ENCODE results near the gene GALNT18.
A peak's percentile ranks its signal among the peaks of the same experiment; 100 is the strongest.

Gene GALNT18

DNA sequence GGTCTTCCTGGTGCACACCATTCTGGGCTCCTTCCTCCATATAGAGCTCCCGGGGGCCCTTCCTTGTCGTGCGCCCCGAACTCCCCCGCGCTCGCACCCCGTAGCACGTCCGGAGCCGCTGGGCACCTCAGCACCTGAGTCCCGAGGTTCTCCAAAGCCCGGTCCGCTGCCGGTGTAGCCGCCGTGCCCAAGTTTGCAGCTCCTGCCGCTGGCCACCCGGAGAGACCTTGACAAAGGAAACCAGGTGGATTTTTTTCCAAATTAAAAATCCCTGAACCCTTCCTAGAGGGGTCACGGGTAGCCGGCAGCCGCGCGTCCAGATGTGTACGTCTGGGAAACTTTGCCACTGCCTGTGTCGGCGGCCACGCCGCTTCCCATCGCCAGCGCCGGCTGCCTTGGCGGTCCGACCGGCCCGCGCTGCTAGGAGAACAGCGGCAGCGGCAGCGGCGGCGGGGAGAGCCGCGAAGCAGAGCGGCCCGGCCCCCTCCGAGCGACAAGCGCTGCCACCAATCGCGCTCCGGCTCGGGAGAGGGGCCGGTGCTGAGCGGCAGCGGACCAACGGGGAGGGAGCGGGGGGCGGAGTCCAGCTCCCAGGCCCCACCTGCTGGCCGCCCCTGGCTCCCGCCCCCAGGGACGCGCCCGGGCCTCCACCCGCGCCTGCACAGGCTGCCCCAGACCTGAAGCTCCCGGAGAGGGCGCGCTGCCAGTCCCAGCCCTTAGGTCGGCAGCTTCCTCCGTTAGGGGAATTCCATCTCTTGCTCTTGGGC lies at the start of gene GALNT18:
Gene GALNT18, minus strand, starts transcription at position 433 of the 767 bp plus-strand sequence.
- DNase-seq (ENCODE audit: low read depth): peak; percentile 93
- peak within 1 kb of the TSS; percentile 80 for H3K4me3 ChIP-seq (ENCODE audit: low read length)
- H3K4me1 ChIP-seq (ENCODE audit: control insufficient read depth, insufficient read depth, low read length): peaks cover 13% of the 10 kb centered on the region
- H3K9ac ChIP-seq (ENCODE audit: low read length): peak within 1 kb of the TSS; percentile 17
- no peaks in the 10 kb centered on the region for H3K36me3 ChIP-seq (ENCODE audit: control insufficient read depth, insufficient read depth, low read length, severe bottlenecking)
- H3K27me3 ChIP-seq (replicated peaks; ENCODE audit: control insufficient read depth, insufficient read depth, low read length): peaks cover 17% of the 10 kb centered on the region
- no peaks in the 10 kb centered on the region for H3K9me3 ChIP-seq (ENCODE audit: control insufficient read depth, low read length)

DNA sequence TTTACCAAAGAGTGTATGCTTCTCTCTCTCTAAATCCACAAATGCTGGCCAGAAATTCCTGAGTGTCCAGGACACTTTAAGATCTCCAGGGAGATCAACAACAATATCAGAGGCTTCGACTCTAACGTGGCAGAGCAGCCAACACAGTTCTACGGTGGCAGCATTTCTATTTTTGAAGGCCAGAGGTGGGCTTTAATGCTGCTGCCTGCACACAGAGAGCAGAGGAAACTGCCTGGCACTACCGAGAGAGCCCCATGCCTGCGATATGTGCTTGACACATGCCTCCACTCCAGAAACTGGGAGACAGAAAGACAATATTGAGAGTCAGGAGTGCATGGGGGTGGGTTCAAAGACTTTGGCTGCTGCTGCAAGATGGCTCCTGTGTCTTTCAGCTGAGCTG lies 48.8 kb upstream of the GALNT18 start:
- Histone ChIP-seq H3K27me3 (replicated peaks; ENCODE audit: control insufficient read depth, insufficient read depth, low read length) (peaks cover 71% of the 10 kb centered on the region), H3K36me3 (ENCODE audit: control insufficient read depth, insufficient read depth, low read length, severe bottlenecking) (no peaks in the 10 kb centered on the region), H3K9ac (ENCODE audit: low read length) (no peak overlapping the region), H3K4me1 (ENCODE audit: control insufficient read depth, insufficient read depth, low read length) (no peaks in the 10 kb centered on the region), H3K4me3 (ENCODE audit: low read length) (no peak overlapping the region), H3K9me3 (ENCODE audit: control insufficient read depth, low read length) (peaks cover 5% of the 10 kb centered on the region)
- no peak for DNase-seq (ENCODE audit: low read depth)

- H3K4me1 ChIP-seq (ENCODE audit: control insufficient read depth, insufficient read depth, low read length): no peaks in the 10 kb centered on the region
- peaks cover 5% of the 10 kb centered on the region for H3K9me3 ChIP-seq (ENCODE audit: control insufficient read depth, low read length)
- no peaks in the 10 kb centered on the region for H3K36me3 ChIP-seq (ENCODE audit: control insufficient read depth, insufficient read depth, low read length, severe bottlenecking)
- DNase-seq (ENCODE audit: low read depth): no peak
- H3K9ac ChIP-seq (ENCODE audit: low read length): no peak overlapping the region
- peaks cover 78% of the 10 kb centered on the region for H3K27me3 ChIP-seq (replicated peaks; ENCODE audit: control insufficient read depth, insufficient read depth, low read length)
- no peak overlapping the region for H3K4me3 ChIP-seq (ENCODE audit: low read length)
Observed at GRCh38 chr11:11669233-11669846, 47.5 kb upstream of the GALNT18 start.

DNA sequence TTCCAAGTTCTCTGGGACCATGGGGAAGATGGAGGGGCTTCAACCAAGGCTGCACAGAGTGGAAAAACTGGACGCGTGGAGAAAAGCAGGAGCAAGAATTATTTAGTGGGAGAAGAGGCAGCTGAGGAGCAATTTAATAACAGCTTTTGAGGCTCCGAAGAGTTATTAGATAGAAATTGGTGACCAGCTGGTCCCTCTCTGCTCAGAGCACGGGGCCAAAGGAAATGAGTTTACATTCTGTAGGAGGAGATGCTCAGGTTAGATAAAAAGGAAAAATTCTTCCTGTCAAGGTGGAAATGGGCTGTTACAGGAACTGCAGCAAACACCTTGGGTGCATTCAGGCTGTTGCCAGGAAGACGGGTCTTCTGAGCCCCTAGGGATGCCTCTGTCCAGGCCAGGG lies 47.0 kb upstream of the GALNT18 start:
- H3K9ac ChIP-seq (ENCODE audit: low read length): no peak overlapping the region
- peaks cover 81% of the 10 kb centered on the region for H3K27me3 ChIP-seq (replicated peaks; ENCODE audit: control insufficient read depth, insufficient read depth, low read length)
- H3K36me3 ChIP-seq (ENCODE audit: control insufficient read depth, insufficient read depth, low read length, severe bottlenecking): no peaks in the 10 kb centered on the region
- no peaks in the 10 kb centered on the region for H3K4me1 ChIP-seq (ENCODE audit: control insufficient read depth, insufficient read depth, low read length)
- no peak overlapping the region for H3K4me3 ChIP-seq (ENCODE audit: low read length)
- no peak for DNase-seq (ENCODE audit: low read depth)
- H3K9me3 ChIP-seq (ENCODE audit: control insufficient read depth, low read length): peaks cover 5% of the 10 kb centered on the region

DNA sequence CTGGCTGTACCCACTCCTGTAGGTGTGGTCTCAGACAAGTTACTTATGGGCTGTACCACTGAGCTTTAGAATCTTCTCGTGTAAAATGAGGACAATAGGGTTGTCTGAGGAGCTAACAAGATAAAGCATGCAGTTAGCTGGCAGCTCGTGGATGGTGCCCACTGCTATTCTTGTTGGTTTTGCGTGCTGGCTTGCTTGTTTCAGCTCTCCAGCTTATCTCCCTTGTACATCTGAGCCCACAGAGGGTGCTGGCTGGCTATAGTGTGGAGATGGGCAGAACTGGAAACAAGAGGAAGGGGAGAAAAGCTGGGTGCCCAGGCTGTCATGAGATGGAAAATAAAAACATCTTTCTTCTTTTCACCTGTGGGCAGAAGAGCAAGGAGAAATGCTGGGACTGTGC lies 46.5 kb upstream of the GALNT18 start:
- no peaks in the 10 kb centered on the region for H3K4me1 ChIP-seq (ENCODE audit: control insufficient read depth, insufficient read depth, low read length)
- peaks cover 5% of the 10 kb centered on the region for H3K9me3 ChIP-seq (ENCODE audit: control insufficient read depth, low read length)
- no peak overlapping the region for H3K4me3 ChIP-seq (ENCODE audit: low read length)
- no peak for DNase-seq (ENCODE audit: low read depth)
- no peaks in the 10 kb centered on the region for H3K36me3 ChIP-seq (ENCODE audit: control insufficient read depth, insufficient read depth, low read length, severe bottlenecking)
- H3K9ac ChIP-seq (ENCODE audit: low read length): no peak overlapping the region
- peaks cover 81% of the 10 kb centered on the region for H3K27me3 ChIP-seq (replicated peaks; ENCODE audit: control insufficient read depth, insufficient read depth, low read length)

DNA sequence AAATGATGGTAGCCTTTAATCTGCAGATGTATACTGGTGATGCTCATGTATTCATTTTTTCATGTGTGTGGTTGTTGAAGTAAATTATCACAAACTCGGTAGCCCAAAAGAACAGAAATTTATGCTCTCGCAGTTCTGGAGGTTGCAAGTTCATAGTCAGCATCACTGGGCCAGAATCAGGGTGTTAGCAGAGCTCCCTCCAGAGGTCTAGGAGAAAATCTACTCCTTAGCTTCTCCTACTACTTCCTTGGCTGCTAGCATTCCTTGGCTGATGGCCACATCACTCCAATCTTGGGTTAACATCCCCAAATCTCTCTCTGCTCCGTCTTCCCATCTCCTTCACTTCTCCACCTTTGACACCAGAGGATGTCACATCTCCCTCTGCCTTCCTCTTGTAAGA lies 45.3 kb upstream of the GALNT18 start:
- Histone ChIP-seq H3K27me3 (replicated peaks; ENCODE audit: control insufficient read depth, insufficient read depth, low read length) (peaks cover 78% of the 10 kb centered on the region), H3K9ac (ENCODE audit: low read length) (no peak overlapping the region), H3K4me1 (ENCODE audit: control insufficient read depth, insufficient read depth, low read length) (no peaks in the 10 kb centered on the region), H3K36me3 (ENCODE audit: control insufficient read depth, insufficient read depth, low read length, severe bottlenecking) (no peaks in the 10 kb centered on the region), H3K4me3 (ENCODE audit: low read length) (no peak overlapping the region), H3K9me3 (ENCODE audit: control insufficient read depth, low read length) (peaks cover 5% of the 10 kb centered on the region)
- DNase-seq (ENCODE audit: low read depth): no peak

GRCh38 chr11:11665407-11665806 lies 43.6 kb upstream of the GALNT18 start:
- Histone ChIP-seq H3K27me3 (replicated peaks; ENCODE audit: control insufficient read depth, insufficient read depth, low read length) (peaks cover 80% of the 10 kb centered on the region), H3K9me3 (ENCODE audit: control insufficient read depth, low read length) (peaks cover 5% of the 10 kb centered on the region), H3K9ac (ENCODE audit: low read length) (no peak overlapping the region), H3K4me3 (ENCODE audit: low read length) (no peak overlapping the region), H3K4me1 (ENCODE audit: control insufficient read depth, insufficient read depth, low read length) (no peaks in the 10 kb centered on the region), H3K36me3 (ENCODE audit: control insufficient read depth, insufficient read depth, low read length, severe bottlenecking) (no peaks in the 10 kb centered on the region)
- DNase-seq (ENCODE audit: low read depth): no peak

GRCh38 chr11:11663907-11664306 lies 42.1 kb upstream of the GALNT18 start:
- Histone ChIP-seq H3K9ac (ENCODE audit: low read length) (no peak overlapping the region), H3K27me3 (replicated peaks; ENCODE audit: control insufficient read depth, insufficient read depth, low read length) (peaks cover 66% of the 10 kb centered on the region), H3K9me3 (ENCODE audit: control insufficient read depth, low read length) (peaks cover 5% of the 10 kb centered on the region), H3K36me3 (ENCODE audit: control insufficient read depth, insufficient read depth, low read length, severe bottlenecking) (no peaks in the 10 kb centered on the region), H3K4me3 (ENCODE audit: low read length) (no peak overlapping the region), H3K4me1 (ENCODE audit: control insufficient read depth, insufficient read depth, low read length) (no peaks in the 10 kb centered on the region)
- no peak for DNase-seq (ENCODE audit: low read depth)

GRCh38 chr11:11662578-11662977 lies 40.8 kb upstream of the GALNT18 start:
- Histone ChIP-seq H3K9me3 (ENCODE audit: control insufficient read depth, low read length) (peaks cover 5% of the 10 kb centered on the region), H3K9ac (ENCODE audit: low read length) (no peak overlapping the region), H3K4me3 (ENCODE audit: low read length) (no peak overlapping the region), H3K27me3 (replicated peaks; ENCODE audit: control insufficient read depth, insufficient read depth, low read length) (peaks cover 57% of the 10 kb centered on the region), H3K4me1 (ENCODE audit: control insufficient read depth, insufficient read depth, low read length) (no peaks in the 10 kb centered on the region), H3K36me3 (ENCODE audit: control insufficient read depth, insufficient read depth, low read length, severe bottlenecking) (no peaks in the 10 kb centered on the region)
- no peak for DNase-seq (ENCODE audit: low read depth)

DNA sequence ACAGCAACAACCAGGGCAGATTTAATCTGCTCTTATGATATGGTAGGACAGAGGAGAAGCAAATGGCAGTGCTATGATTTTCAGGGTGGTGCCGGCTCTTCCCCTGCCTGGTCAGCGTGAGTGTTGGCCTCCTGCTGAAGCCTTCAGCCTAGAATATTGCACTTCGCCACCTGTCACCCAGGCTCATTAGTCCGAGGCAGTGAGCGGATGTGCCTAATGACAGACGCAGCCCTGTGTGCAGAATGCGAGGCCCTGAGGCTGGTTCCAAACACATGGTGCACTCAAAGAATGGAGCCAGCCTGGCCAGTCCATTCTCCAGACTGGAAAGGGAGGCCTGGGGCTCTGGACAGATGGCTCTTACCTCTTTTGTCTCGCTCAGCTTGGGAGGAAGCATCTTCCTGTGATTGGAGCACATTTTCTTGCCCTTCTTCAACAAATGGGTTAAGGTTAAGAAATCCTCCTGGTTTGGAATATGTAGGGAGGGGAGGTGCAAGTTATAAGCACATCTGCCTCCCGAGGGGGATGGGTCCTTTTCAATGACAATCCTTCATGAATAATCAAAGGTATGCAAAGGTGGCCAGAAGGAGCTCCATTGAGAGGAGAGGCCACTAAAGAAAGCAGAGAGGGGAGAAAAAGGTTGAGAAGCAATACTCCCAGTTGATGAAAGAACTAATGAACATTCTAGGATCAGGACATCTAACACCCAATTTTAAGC lies 39.7 kb upstream of the GALNT18 start:
- Histone ChIP-seq H3K4me1 (ENCODE audit: control insufficient read depth, insufficient read depth, low read length) (no peaks in the 10 kb centered on the region), H3K36me3 (ENCODE audit: control insufficient read depth, insufficient read depth, low read length, severe bottlenecking) (no peaks in the 10 kb centered on the region), H3K9me3 (ENCODE audit: control insufficient read depth, low read length) (no peaks in the 10 kb centered on the region), H3K27me3 (replicated peaks; ENCODE audit: control insufficient read depth, insufficient read depth, low read length) (peaks cover 51% of the 10 kb centered on the region), H3K9ac (ENCODE audit: low read length) (no peak overlapping the region), H3K4me3 (ENCODE audit: low read length) (no peak overlapping the region)
- DNase-seq (ENCODE audit: low read depth): no peak

DNA sequence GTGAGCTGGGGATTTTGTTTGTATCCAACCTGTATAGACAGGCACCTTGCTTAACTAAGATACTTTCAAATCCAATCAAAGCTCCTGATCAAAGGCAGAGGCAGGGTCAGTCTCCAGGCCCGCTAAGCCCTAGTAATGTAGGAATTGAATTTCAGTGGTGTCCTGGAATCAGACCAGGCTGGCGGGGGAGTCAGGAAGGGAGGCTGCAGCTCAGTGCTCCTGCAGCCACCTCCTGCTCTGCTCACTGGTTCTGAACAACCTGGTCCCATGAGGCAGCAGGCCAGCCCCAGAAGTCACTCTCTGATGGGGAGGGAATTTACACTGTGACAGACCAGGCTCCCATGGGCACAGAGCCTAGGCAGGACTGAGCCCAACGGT lies 38.5 kb upstream of the GALNT18 start:
- H3K4me3 ChIP-seq (ENCODE audit: low read length): no peak overlapping the region

More for the DNA sequence above, 38.5 kb upstream of the GALNT18 start:
- Histone ChIP-seq H3K9ac (ENCODE audit: low read length) (no peak overlapping the region), H3K4me1 (ENCODE audit: control insufficient read depth, insufficient read depth, low read length) (no peaks in the 10 kb centered on the region), H3K9me3 (ENCODE audit: control insufficient read depth, low read length) (no peaks in the 10 kb centered on the region), H3K36me3 (ENCODE audit: control insufficient read depth, insufficient read depth, low read length, severe bottlenecking) (no peaks in the 10 kb centered on the region), H3K27me3 (replicated peaks; ENCODE audit: control insufficient read depth, insufficient read depth, low read length) (peaks cover 60% of the 10 kb centered on the region)
- no peak for DNase-seq (ENCODE audit: low read depth)
